HT-29 (cell line): ENCODE results near the gene ST13. TPM values are rescaled to one million over a fixed set of nuclear protein-coding genes. Genes with fewer than 3 reads are reported as not detected.
"Not testable (repeated sequence)": the region's sequence is repeated elsewhere in the genome, so short reads cannot be mapped to it uniquely, and the experiment has no call there.

Experiments used
- DNase-seq: peaks from one replicate; pipeline ENCODE4 v3.0.0-alpha.2; 2015; ENCODE audit warnings: low spot score
- small RNA-seq: library from RNA; depleted of rRNA; stranded (forward); fragments of <200 nt; gene quantifications from one replicate; pipeline ENCODE3, GENCODE V24; 2014
- total RNA-seq: library from RNA; depleted of rRNA; stranded (reverse); fragments of >200 nt; shearing (Covaris generic); gene quantifications from 2 replicates; pipeline ENCODE4 v1.2.3, GENCODE V29; 2014; rRNA removed

Gene ST13
- total RNA-seq, 1 experiment from 2014 or later: 67.2 TPM

GRCh38 chr22:40789131-40789530 is 67.3 kb downstream of the ST13 start:
- no peak for DNase-seq

DNA sequence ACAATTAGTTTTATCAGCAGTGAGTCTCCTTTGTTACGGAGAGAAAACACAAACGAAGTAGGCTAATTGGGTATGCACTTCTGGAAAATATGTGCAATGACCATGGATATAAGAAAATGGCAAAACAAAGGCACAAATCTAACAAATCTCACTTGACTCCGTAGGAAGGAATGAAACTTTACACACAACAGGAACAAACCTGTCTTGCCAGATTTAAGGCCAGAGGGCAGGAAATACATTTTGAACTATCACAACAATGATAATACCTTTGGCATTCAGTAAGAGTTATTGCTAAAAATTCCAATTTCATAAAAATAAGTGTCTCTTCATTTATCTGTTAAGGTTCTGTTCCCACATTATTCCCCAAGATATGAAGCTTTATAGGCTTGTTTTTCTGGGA is 73.9 kb downstream of the ST13 start:
- no peak for DNase-seq

GRCh38 chr22:40781749-40782148 is 74.7 kb downstream of the ST13 start:
- not testable (repeated sequence) for DNase-seq

Small RNA genes within 50 kb of the gene (small RNA-seq; reads per million reads assigned to genes)
- gene JTBP1 (not detected), gene MIR4766 (not detected)

Other genes with a start within 250 kb of the ST13 start
- 23.6 and 26.1 TPM in 2 replicates for gene MRTFA, start 219.9 kb downstream of the ST13 start, total RNA-seq
- gene MCHR1, start 177.2 kb downstream of the ST13 start, total RNA-seq: not detected in 2 replicates
- 13.4 and 14.0 TPM in 2 replicates for gene SLC25A17, start 37.3 kb downstream of the ST13 start, total RNA-seq
- gene XPNPEP3, start 509 bp upstream of the ST13 start, total RNA-seq: 5.8 and 6.5 TPM in 2 replicates
- not detected in 2 replicates for gene DNAJB7, start 5.5 kb upstream of the ST13 start, total RNA-seq
- gene RBX1, start 94.7 kb upstream of the ST13 start, total RNA-seq: 34.1 and 41.3 TPM in 2 replicates
- gene EP300, start 236.0 kb upstream of the ST13 start, total RNA-seq: 24.0 and 31.6 TPM in 2 replicates